ENCODE data around the gene CAD. TPM values are rescaled to one million over a fixed set of nuclear protein-coding genes. Genes with fewer than 3 reads are reported as not detected.

Gene CAD
- total and polyA plus RNA-seq, 2 of the 4 experiments (the other 2 are of a cell fraction) = 12.9 to 38.7 TPM

GRCh38 chr2:27236136-27236535, 19.0 kb downstream of the CAD start:
- Histone ChIP-seq H3K27me3 (ENCODE audit: control insufficient read depth, insufficient read depth, low read length) (no peaks in the 10 kb centered on the region), H3K14ac (replicated peaks; ENCODE audit: low read depth, low read length) (no peak overlapping the region), H3K9ac (ENCODE audit: low read depth, low read length) (no peak overlapping the region), H4K5ac (ENCODE audit: low read depth, low read length) (no peak overlapping the region), H3K79me1 (ENCODE audit: low read depth in 1 of 2, low read length in 2 of 2) (no peaks in the 10 kb centered on the region; a peak in 1 of 4 replicates), H2AK9ac (replicated peaks; ENCODE audit: low read depth, low read length, poor library complexity) (no peak overlapping the region), H2BK120ac (ENCODE audit: low read depth, low read length) (no peak overlapping the region), H3K4ac (ENCODE audit: low read depth, low read length) (no peak overlapping the region), H2AK5ac (ENCODE audit: low read depth, low read length) (no peak overlapping the region), H2BK5ac (ENCODE audit: low read depth, low read length, poor library complexity, severe bottlenecking) (no peak overlapping the region), H4K8ac (ENCODE audit: low read depth in 2 of 2, low read length in 2 of 2) (no peak overlapping the region), H4K20me1 (ENCODE audit: insufficient read depth, low read length) (no peaks in the 10 kb centered on the region), H3K56ac (ENCODE audit: extremely low read depth, insufficient read depth, low read length) (no peak overlapping the region), H4K91ac (ENCODE audit: insufficient read depth, low read depth, low read length) (no peak overlapping the region), H3K23ac (ENCODE audit: low read depth, low read length) (no peak overlapping the region), H3K9me1 (ENCODE audit: insufficient read depth, low read length) (no peaks in the 10 kb centered on the region; the same call in 1 of the 2 replicates), H3K36me3 (ENCODE audit: control insufficient read depth, insufficient read depth, low read length) (peaks cover 88% of the 10 kb centered on the region), H2BK20ac (ENCODE audit: low read depth, low read length) (no peak overlapping the region), H2BK15ac (ENCODE audit: low read depth, low read length) (no peak overlapping the region), H3K18ac (ENCODE audit: low read depth, low read length) (no peak overlapping the region), H3K4me1 (ENCODE audit: control insufficient read depth, insufficient read depth, low read length) (no peaks in the 10 kb centered on the region), H3K9me3 (ENCODE audit: control insufficient read depth, insufficient read depth, low read length) (no peaks in the 10 kb centered on the region), H2AFZ (replicated peaks; ENCODE audit: low read length, poor library complexity) (no peak overlapping the region), H3K27ac (ENCODE audit: insufficient read depth, low read length) (no peak overlapping the region), H3K4me2 (ENCODE audit: low read depth, low read length) (no peak overlapping the region), H3K4me3 (ENCODE audit: insufficient read depth, low read depth, low read length) (no peak overlapping the region)
- TF ChIP-seq MXI1 (IDR thresholded peaks at IDR 0.05; ENCODE audit: borderline replicate concordance, low read depth, low read length) (no peak), SMC3 (IDR thresholded peaks at IDR 0.05; ENCODE audit: low read depth, low read length) (no peak), MAFK (IDR thresholded peaks at IDR 0.05; ENCODE audit: low read depth, low read length) (no peak), RCOR1 (IDR thresholded peaks at IDR 0.05; ENCODE audit: insufficient replicate concordance, low read length) (no peak), POLR2A (IDR thresholded peaks at IDR 0.05; ENCODE audit: low read depth, low read length) (no peak), CTCF (conservative IDR thresholded peaks at IDR 0.05; ENCODE audit: low read depth, low read length) (no peak), MAZ (IDR thresholded peaks at IDR 0.05; ENCODE audit: borderline replicate concordance, low read depth, low read length) (no peak), CHD1 (IDR thresholded peaks at IDR 0.05; ENCODE audit: low read depth, low read length) (no peak)
- ChIA-PET POLR2A (ENCODE audit: unreplicated experiment) (no interaction called here), CTCF (no interaction called here)
- BruUV-seq (replicated peaks) = no TSS peak
- dilution Hi-C loops (cut with HindIII; ENCODE audit: low sequenced_read_pairs, unreplicated experiment) (no loop called here), intact Hi-C loops (cut with micrococcal nuclease) (no loop called here), in situ Hi-C loops (cut with MboI; ENCODE audit: low sequenced_read_pairs) (no loop called here)
- ATAC-seq (ENCODE audit: low read depth) = no peak
- 99% methylated on average over 7 of the region's 12 CpGs; no CpG with 5 or more reads in 1 of the 2 experiments for WGBS, 2 experiments (ENCODE audit: extremely low coverage in 2 of 2, insufficient read length in 1 of 2)
- no peak for DNase-seq

Measured in IMR-90 (cell line).